Measurements from ENCODE around the gene SRSF4. TPM values are rescaled to one million over a fixed set of nuclear protein-coding genes. Genes with fewer than 3 reads are reported as not detected.

SRSF4 gene
- total and polyA plus RNA-seq, 10 of the 15 experiments (the other 5 are each of a cell fraction or from before 2014, with no cell fraction given), result 17.2 to 107 (median 78.6) TPM

DNA sequence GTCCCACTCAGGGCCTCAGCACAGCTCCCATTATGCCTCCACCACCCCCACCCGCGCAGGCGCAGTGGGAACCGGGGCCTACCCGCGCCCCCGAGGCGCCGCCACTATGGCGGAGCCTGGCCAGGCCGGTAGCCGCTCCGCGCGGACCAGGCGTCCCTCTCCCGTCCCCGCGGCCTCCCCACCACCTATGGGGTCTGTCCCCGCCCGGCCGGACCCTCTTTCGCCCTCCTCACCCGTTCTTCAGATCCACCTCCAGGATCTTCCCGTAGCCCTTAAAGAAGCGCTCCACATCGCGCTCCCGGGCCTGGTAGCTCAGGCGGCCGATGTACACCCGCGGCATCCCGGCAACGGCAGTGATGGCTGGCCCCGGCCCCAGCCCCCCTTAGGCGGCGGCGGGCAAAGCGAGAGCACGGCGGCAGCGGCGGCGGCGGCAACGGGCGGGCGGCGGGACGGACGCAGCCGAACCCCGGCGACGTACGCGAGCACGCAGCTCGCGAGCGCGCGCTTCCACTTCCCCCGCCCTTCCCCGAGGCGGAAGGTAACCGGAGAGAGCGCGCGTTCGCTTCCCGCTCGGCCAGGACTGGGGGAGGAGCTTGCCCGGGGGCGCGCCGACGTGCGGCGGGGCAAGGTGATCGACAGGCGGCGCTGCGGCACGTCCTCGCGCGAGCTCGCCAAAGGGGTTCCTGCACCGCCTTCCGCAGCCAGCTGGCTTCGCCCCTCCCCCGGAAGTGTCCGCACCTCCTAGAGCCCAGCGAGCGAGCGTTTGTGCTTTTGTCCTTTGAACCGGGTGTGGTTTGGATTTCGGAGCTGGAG lies at the start of gene SRSF4 (continued):
- TF ChIP-seq, protein P1, sequence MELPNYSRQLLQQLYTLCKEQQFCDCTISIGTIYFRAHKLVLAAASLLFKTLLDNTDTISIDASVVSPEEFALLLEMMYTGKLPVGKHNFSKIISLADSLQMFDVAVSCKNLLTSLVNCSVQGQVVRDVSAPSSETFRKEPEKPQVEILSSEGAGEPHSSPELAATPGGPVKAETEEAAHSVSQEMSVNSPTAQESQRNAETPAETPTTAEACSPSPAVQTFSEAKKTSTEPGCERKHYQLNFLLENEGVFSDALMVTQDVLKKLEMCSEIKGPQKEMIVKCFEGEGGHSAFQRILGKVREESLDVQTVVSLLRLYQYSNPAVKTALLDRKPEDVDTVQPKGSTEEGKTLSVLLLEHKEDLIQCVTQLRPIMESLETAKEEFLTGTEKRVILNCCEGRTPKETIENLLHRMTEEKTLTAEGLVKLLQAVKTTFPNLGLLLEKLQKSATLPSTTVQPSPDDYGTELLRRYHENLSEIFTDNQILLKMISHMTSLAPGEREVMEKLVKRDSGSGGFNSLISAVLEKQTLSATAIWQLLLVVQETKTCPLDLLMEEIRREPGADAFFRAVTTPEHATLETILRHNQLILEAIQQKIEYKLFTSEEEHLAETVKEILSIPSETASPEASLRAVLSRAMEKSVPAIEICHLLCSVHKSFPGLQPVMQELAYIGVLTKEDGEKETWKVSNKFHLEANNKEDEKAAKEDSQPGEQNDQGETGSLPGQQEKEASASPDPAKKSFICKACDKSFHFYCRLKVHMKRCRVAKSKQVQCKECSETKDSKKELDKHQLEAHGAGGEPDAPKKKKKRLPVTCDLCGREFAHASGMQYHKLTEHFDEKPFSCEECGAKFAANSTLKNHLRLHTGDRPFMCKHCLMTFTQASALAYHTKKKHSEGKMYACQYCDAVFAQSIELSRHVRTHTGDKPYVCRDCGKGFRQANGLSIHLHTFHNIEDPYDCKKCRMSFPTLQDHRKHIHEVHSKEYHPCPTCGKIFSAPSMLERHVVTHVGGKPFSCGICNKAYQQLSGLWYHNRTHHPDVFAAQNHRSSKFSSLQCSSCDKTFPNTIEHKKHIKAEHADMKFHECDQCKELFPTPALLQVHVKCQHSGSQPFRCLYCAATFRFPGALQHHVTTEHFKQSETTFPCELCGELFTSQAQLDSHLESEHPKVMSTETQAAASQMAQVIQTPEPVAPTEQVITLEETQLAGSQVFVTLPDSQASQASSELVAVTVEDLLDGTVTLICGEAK (IDR thresholded peaks at IDR 0.05; ENCODE audit: borderline replicate concordance), result peak; percentile 87; the same call in 1 of the 2 replicates
- no peak for TF ChIP-seq FOS (IDR thresholded peaks at IDR 0.05; ENCODE audit: borderline replicate concordance, extremely low read depth, insufficient read length)
- no peak for TF ChIP-seq CHD1 (IDR thresholded peaks at IDR 0.05; ENCODE audit: low read depth, low read length)
- peak; percentile 30; the same call in 1 of the 2 replicates for TF ChIP-seq ZNF217 (IDR thresholded peaks at IDR 0.05)
- TF ChIP-seq, protein P2, sequence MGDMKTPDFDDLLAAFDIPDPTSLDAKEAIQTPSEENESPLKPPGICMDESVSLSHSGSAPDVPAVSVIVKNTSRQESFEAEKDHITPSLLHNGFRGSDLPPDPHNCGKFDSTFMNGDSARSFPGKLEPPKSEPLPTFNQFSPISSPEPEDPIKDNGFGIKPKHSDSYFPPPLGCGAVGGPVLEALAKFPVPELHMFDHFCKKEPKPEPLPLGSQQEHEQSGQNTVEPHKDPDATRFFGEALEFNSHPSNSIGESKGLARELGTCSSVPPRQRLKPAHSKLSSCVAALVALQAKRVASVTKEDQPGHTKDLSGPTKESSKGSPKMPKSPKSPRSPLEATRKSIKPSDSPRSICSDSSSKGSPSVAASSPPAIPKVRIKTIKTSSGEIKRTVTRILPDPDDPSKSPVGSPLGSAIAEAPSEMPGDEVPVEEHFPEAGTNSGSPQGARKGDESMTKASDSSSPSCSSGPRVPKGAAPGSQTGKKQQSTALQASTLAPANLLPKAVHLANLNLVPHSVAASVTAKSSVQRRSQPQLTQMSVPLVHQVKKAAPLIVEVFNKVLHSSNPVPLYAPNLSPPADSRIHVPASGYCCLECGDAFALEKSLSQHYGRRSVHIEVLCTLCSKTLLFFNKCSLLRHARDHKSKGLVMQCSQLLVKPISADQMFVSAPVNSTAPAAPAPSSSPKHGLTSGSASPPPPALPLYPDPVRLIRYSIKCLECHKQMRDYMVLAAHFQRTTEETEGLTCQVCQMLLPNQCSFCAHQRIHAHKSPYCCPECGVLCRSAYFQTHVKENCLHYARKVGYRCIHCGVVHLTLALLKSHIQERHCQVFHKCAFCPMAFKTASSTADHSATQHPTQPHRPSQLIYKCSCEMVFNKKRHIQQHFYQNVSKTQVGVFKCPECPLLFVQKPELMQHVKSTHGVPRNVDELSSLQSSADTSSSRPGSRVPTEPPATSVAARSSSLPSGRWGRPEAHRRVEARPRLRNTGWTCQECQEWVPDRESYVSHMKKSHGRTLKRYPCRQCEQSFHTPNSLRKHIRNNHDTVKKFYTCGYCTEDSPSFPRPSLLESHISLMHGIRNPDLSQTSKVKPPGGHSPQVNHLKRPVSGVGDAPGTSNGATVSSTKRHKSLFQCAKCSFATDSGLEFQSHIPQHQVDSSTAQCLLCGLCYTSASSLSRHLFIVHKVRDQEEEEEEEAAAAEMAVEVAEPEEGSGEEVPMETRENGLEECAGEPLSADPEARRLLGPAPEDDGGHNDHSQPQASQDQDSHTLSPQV (IDR thresholded peaks at IDR 0.05), result peak; percentile 79
- peak; percentile 42; the same call in 1 of the 2 replicates for TF ChIP-seq SREBF1 (IDR thresholded peaks at IDR 0.05; ENCODE audit: low read length)
- TF ChIP-seq, protein P3, sequence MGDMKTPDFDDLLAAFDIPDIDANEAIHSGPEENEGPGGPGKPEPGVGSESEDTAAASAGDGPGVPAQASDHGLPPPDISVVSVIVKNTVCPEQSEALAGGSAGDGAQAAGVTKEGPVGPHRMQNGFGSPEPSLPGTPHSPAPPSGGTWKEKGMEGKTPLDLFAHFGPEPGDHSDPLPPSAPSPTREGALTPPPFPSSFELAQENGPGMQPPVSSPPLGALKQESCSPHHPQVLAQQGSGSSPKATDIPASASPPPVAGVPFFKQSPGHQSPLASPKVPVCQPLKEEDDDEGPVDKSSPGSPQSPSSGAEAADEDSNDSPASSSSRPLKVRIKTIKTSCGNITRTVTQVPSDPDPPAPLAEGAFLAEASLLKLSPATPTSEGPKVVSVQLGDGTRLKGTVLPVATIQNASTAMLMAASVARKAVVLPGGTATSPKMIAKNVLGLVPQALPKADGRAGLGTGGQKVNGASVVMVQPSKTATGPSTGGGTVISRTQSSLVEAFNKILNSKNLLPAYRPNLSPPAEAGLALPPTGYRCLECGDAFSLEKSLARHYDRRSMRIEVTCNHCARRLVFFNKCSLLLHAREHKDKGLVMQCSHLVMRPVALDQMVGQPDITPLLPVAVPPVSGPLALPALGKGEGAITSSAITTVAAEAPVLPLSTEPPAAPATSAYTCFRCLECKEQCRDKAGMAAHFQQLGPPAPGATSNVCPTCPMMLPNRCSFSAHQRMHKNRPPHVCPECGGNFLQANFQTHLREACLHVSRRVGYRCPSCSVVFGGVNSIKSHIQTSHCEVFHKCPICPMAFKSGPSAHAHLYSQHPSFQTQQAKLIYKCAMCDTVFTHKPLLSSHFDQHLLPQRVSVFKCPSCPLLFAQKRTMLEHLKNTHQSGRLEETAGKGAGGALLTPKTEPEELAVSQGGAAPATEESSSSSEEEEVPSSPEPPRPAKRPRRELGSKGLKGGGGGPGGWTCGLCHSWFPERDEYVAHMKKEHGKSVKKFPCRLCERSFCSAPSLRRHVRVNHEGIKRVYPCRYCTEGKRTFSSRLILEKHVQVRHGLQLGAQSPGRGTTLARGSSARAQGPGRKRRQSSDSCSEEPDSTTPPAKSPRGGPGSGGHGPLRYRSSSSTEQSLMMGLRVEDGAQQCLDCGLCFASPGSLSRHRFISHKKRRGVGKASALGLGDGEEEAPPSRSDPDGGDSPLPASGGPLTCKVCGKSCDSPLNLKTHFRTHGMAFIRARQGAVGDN (IDR thresholded peaks at IDR 0.05), result peak; percentile 95; the same call in 1 of the 2 replicates
- peak; percentile 68 for TF ChIP-seq MXI1 (IDR thresholded peaks at IDR 0.05; ENCODE audit: low read depth, low read length)
- TF ChIP-seq, protein P4, sequence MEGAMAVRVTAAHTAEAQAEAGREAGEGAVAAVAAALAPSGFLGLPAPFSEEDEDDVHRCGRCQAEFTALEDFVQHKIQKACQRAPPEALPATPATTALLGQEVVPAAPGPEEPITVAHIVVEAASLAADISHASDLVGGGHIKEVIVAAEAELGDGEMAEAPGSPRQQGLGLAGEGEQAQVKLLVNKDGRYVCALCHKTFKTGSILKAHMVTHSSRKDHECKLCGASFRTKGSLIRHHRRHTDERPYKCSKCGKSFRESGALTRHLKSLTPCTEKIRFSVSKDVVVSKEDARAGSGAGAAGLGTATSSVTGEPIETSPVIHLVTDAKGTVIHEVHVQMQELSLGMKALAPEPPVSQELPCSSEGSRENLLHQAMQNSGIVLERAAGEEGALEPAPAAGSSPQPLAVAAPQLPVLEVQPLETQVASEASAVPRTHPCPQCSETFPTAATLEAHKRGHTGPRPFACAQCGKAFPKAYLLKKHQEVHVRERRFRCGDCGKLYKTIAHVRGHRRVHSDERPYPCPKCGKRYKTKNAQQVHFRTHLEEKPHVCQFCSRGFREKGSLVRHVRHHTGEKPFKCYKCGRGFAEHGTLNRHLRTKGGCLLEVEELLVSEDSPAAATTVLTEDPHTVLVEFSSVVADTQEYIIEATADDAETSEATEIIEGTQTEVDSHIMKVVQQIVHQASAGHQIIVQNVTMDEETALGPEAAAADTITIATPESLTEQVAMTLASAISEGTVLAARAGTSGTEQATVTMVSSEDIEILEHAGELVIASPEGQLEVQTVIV (IDR thresholded peaks at IDR 0.05; ENCODE audit: borderline replicate concordance, partially characterized antibody), result peak; percentile 49
- 0 out of 2 replicates have a peak, but pooled peaks have one; percentile 51 for TF ChIP-seq NBN (IDR thresholded peaks at IDR 0.05)
- TF ChIP-seq, protein P5, sequence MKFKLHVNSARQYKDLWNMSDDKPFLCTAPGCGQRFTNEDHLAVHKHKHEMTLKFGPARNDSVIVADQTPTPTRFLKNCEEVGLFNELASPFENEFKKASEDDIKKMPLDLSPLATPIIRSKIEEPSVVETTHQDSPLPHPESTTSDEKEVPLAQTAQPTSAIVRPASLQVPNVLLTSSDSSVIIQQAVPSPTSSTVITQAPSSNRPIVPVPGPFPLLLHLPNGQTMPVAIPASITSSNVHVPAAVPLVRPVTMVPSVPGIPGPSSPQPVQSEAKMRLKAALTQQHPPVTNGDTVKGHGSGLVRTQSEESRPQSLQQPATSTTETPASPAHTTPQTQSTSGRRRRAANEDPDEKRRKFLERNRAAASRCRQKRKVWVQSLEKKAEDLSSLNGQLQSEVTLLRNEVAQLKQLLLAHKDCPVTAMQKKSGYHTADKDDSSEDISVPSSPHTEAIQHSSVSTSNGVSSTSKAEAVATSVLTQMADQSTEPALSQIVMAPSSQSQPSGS (IDR thresholded peaks at IDR 0.05; ENCODE audit: low read length), result no peak

Measured in GM12878 (cell line).